ENCODE results near the gene TEX22.

GRCh38 chr14:105349992-105350391 lies 48.3 kb upstream of the TEX22 start:
- TF ChIP-seq, protein P1, sequence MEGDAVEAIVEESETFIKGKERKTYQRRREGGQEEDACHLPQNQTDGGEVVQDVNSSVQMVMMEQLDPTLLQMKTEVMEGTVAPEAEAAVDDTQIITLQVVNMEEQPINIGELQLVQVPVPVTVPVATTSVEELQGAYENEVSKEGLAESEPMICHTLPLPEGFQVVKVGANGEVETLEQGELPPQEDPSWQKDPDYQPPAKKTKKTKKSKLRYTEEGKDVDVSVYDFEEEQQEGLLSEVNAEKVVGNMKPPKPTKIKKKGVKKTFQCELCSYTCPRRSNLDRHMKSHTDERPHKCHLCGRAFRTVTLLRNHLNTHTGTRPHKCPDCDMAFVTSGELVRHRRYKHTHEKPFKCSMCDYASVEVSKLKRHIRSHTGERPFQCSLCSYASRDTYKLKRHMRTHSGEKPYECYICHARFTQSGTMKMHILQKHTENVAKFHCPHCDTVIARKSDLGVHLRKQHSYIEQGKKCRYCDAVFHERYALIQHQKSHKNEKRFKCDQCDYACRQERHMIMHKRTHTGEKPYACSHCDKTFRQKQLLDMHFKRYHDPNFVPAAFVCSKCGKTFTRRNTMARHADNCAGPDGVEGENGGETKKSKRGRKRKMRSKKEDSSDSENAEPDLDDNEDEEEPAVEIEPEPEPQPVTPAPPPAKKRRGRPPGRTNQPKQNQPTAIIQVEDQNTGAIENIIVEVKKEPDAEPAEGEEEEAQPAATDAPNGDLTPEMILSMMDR (IDR thresholded peaks at IDR 0.05), result no peak
- no peak for TF ChIP-seq POLR2A (IDR thresholded peaks at IDR 0.05)

Measured in esophagus squamous epithelium (tissue), 4 donors.